ENCODE results near the gene SCTR.

Gene SCTR

DNA sequence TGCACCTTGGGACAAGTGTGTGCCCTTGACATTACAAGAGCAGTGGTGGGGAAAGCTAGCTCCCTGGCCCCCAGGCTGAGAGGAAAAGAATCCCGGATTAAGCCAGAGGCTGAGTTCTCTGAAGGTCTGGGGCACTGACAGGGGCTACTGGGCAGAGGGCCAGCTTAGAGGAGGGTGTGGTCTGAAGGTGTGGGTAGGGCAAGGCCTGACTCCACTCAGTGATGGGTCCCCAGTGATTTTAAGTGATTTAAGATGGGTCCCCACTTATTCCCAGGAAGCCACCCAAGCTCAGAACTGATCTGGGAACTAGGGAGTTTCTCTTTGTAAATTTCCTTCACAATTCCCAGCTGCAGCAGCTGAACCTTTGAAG is 83.8 kb downstream of the SCTR start:
- DNase-seq: no peak

GRCh38 chr2:119439574-119440500 is 84.4 kb downstream of the SCTR start:
- DNase-seq: no peak

- no peak for DNase-seq
These were observed 85.5 kb downstream of the SCTR start for GRCh38 chr2:119438726-119439284.

DNA sequence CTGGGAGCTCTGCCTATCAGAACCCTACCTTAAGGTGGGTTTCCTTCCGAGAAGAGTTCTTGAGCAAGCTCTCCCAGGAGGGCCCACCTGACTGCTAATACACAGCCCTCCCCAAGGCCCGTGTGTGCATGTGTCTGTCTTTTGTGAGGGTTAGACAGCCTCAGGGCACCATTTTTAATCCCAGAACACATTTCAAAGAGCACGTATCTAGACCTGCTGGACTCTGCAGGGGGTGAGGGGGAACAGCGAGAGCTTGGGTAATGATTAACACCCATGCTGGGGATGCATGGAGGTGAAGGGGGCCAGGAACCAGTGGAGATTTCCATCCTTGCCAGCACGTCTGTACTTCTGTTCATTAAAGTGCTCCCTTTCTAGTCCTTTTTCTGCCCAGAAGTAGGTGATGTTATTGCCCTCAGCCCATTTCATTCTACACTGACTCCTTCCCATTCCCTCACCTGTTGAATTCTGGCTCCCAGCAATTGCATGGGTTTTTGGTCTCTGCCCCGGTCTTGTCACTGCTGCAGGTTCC is 86.1 kb downstream of the SCTR start:
- DNase-seq: no peak

DNA sequence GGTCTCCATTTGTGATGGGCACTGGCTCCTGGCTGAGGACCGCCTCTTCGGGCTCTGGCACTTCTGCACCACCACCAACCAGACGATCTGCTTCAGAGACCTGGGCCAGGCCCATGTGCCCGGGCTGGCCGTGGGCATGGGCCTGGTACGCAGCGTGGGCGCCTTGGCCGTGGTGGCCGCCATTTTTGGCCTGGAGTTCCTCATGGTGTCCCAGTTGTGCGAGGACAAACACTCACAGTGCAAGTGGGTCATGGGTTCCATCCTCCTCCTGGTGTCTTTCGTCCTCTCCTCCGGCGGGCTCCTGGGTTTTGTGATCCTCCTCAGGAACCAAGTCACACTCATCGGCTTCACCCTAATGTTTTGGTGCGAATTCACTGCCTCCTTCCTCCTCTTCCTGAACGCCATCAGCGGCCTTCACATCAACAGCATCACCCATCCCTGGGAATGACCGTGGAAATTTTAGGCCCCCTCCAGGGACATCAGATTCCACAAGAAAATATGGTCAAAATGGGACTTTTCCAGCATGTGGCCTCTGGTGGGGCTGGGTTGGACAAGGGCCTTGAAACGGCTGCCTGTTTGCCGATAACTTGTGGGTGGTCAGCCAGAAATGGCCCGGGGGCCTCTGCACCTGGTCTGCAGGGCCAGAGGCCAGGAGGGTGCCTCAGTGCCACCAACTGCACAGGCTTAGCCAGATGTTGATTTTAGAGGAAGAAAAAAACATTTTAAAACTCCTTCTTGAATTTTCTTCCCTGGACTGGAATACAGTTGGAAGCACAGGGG is 87.1 kb downstream of the SCTR start:
- no peak for DNase-seq

DNA sequence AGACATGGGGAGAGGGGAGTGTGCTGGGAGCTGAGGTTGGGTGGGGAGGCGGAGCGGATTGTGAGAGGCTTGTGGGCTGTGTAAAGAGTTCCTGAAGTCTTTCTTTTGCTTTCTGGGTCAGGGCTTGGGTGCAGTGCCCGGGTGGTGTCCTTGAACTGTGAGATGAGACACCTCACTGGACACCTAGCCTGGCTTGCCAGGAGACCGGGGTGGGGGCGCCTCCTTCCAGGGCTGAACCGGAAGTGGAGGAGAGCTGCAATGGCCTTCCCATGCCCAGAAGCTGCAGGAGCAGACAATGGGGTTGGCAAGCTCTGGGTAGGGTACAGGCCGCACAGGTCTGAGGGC is 88.4 kb downstream of the SCTR start:
- no peak for DNase-seq

- DNase-seq: no peak
These were observed 89.0 kb downstream of the SCTR start for GRCh38 chr2:119435081-119435952.

GRCh38 chr2:119434664-119435063 is 89.6 kb downstream of the SCTR start:
- DNase-seq: no peak

DNA sequence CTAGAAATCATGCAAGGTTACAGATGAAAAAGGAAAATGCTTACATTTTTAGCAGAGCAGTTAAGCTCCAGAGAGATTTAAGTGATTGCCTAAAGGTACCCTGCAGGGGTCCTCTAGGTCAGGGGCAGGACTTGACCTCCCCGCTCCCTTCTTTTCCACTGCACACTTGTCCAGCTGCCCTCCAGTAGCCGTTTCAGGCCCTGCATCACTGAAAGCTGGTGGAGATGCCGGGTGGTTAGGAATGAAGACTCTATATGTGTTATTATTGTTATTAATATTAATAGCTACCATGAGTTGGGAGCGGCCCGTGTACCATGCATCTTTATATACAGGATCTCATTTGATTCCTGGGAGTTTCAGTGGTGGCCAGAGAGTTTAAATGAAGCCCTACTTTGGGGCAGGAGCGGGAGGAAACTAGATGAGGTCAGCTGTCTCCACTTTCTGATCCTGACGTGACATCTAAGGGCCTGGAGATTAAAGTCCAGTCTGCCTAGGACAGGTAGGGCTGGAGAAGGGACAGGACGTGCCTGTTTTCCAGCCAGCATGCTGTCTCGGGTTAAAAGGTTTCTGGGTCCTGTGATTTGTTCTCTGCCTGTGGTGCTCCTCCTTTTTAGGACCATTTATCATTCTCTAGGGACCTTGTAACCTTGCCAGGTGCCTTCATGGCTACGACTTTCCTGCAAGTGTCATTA is 90.5 kb downstream of the SCTR start:
- DNase-seq: no peak

DNA sequence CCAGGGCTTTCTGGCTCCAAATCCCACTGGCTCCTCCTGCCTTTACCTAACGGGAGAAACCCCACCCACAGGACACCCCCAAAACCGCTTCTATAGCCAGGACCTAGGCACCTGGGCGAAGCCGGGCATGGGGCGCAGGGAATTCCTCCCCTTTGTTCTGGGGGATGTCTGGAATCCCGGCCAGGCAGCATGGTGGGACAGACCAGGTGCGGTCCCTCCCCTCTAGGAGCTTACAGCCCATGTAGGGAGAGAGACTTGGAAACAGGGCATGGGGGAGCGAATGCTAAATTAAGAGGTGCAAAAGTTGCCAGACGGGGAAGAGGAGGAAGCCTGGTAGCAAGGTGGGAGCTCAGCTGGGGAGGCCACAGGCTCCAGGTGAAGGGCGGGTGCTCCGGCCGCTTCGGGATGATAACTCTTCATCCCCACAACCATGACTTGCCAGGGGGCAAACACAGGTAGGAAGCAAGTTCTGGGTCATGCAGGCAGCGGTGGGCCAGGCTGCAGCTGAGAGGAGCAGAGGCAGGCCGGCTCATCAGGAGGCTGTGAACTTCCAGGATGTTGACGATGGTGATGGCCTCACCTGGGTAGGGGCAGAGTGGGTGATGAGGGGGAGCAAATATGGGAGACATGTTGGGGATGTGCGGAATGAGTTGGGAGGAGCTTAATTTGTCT is 91.3 kb downstream of the SCTR start:
- DNase-seq: no peak

- DNase-seq: no peak
These were observed 92.1 kb downstream of the SCTR start for GRCh38 chr2:119431976-119432850.

GRCh38 chr2:119431155-119431975 is 92.9 kb downstream of the SCTR start, which contains the start of gene TMEM37:
Gene TMEM37, plus strand, starts transcription at chr2:119431854. Its CDS starts 50 bp downstream, at chr2:119431904.
- no peak for DNase-seq

DNA sequence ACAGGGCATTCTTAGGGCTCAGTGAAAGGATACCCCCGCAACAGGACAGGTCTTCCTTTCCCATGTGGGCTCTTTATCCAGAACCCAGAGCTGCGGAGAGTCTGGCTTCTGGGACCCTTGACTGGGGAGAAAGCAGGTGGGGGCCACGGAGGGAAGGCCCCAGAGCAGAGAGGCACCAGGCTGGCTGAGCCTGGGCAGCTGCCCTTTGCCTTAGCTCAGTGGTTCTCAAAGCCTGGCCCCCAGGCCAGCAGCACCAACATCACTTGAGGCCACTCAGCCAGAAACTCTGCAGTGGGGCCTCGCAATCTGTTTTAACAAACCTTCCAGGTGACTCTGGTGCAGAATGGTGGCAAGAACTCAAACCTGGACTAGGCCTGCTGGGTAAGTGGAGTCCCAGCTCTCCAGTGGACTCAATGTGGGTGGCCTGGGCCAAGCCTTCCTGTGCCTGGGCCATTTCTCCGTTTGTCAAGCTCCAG is 94.2 kb downstream of the SCTR start:
- DNase-seq: no peak

GRCh38 chr2:119429225-119429981 is 94.9 kb downstream of the SCTR start:
- no peak for DNase-seq

DNA sequence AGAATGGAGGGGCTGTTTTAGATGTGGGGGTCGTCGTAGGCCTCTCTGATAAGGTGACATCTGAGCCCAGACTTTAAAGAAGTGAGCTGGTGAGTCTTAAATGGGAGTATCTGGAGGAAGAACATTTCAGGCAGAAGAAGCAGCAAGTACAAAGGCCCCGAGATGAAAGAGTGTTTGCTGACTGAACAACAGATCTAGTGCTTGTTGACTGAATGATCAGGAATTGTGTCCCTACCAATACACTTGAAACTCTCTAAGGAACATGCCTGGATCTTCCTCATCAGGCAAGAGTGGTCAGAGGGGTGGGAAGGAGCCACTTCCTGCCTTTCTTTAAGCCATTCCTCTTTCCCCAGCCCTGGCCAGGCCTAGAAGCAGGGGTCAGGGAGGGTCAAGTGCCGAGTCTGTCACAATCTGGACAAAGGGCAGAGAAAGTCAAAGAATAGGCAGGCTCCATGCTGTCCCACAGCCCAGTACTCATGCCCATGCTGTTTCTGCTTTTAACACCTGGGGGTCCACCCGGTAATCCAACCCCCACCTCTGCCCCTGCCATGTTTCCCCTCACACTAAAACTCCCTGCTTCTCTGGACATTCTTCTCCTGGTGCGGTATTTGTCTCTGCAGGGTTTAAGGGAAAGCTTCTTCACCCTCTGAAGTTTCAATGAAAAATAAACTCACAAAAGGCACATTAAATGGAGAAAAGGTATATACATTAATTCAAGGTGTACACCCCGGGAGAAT is 95.6 kb downstream of the SCTR start:
- DNase-seq: no peak

- DNase-seq: no peak
These were observed 96.5 kb downstream of the SCTR start for GRCh38 chr2:119427756-119428155.

- DNase-seq: no peak
These were observed 97.4 kb downstream of the SCTR start for GRCh38 chr2:119426801-119427395.
